Fibroblast of lung (primary cell): ENCODE measurements around the gene FBXW11. TPM values are rescaled to one million over a fixed set of nuclear protein-coding genes. Genes with fewer than 3 reads are reported as not detected.

ENCODE experiments used
- DNase-seq, 2 donors: peaks; one replicate each; pipeline versions ENCODE4 v3.0.0 to v3.0.0-alpha.2; 2010; ENCODE audit warnings: low read depth in 2 of 2
- H2AFZ ChIP-seq: 2 replicates; pipeline ENCODE4 v1.5.1; 2012; ENCODE audit warnings: low read length, control low read depth, inconsistent platforms
- H3K27ac ChIP-seq: 2 replicates; pipeline ENCODE4 v1.5.1; 2011; ENCODE audit warnings: low read length, control low read depth; ENCODE audit not compliant: insufficient read depth
- H3K27me3 ChIP-seq: 2 replicates; pipeline ENCODE4 v1.5.1; 2011; ENCODE audit warnings: mild to moderate bottlenecking, low read length; ENCODE audit not compliant: control insufficient read depth, insufficient read depth
- H3K36me3 ChIP-seq: 2 replicates; pipeline ENCODE4 v1.5.1; 2011; ENCODE audit warnings: low read length; ENCODE audit not compliant: control insufficient read depth, insufficient read depth
- H3K4me1 ChIP-seq: 2 replicates; pipeline ENCODE4 v1.5.1; 2011; ENCODE audit warnings: low read length; ENCODE audit not compliant: control insufficient read depth, insufficient read depth; ENCODE audit errors: extremely low read depth
- H3K4me2 ChIP-seq: 2 replicates; pipeline ENCODE4 v1.5.1; 2011; ENCODE audit warnings: low read length, control low read depth; ENCODE audit not compliant: insufficient read depth; ENCODE audit errors: extremely low read depth
- H3K4me3 ChIP-seq, 4 experiments: fragments of 200-600 bp in 1 of 4; sonication (generic) in 1 of 4; replicated peaks in 1 of 4; 2 replicates each; pipeline ENCODE4 v1.5.1; 2011 to 2016; ENCODE audit warnings: low read length in 4 of 4, low read depth in 3 of 4, mild to moderate bottlenecking in 3 of 4, control low read depth in 2 of 4, inconsistent platforms in 1 of 4, mixed read lengths in 1 of 4; ENCODE audit not compliant: insufficient read depth in 1 of 4; ENCODE audit errors: control extremely low read depth in 1 of 4
- H3K79me2 ChIP-seq: 2 replicates; pipeline ENCODE4 v1.5.1; 2012; ENCODE audit warnings: mild to moderate bottlenecking, low read length, inconsistent platforms; ENCODE audit not compliant: control insufficient read depth, insufficient read depth
- H3K9ac ChIP-seq: 2 replicates; pipeline ENCODE4 v1.5.1; 2011; ENCODE audit warnings: mild to moderate bottlenecking, low read length, control low read depth; ENCODE audit not compliant: insufficient read depth
- H3K9me3 ChIP-seq: 2 replicates; pipeline ENCODE4 v1.5.1; 2012; ENCODE audit warnings: low read depth, low read length; ENCODE audit not compliant: control insufficient read depth, insufficient read depth
- H4K20me1 ChIP-seq: 2 replicates; pipeline ENCODE4 v1.5.1; 2011; ENCODE audit warnings: low read length; ENCODE audit not compliant: control insufficient read depth, insufficient read depth; ENCODE audit errors: extremely low read depth
- EZH2 ChIP-seq: IDR thresholded peaks from 2 replicates; pipeline ENCODE4 v1.5.1; 2012; ENCODE audit warnings: low read length, control low read depth, mild to moderate bottlenecking; ENCODE audit errors: missing control alignments
- polyA plus RNA-seq, 2 donors: library from polyadenylated mRNA; depleted of rRNA in 1 of 2; stranded (reverse) in 1 of 2; unstranded in 1 of 2; fragments of >200 nt; gene quantifications; 2 replicates each; pipeline ENCODE4 v1.2.1, GENCODE V29; 2011 to 2012; ENCODE audit warnings: missing spikeins in 1 of 2
- total RNA-seq: library from RNA; depleted of rRNA; stranded (reverse); fragments of >200 nt; gene quantifications from 2 replicates; pipeline ENCODE4 v1.2.1, GENCODE V29; 2014
- TF ChIP-seq, protein P1 (sequence below), 2 donors: IDR thresholded peaks in 1 of 2; conservative IDR thresholded peaks in 1 of 2; 1 replicate in 1 of 2; 2 replicates in 1 of 2; pipeline ENCODE4 v1.5.1; 2011 to 2012; ENCODE audit warnings: low read length in 2 of 2, control low read depth in 1 of 2, inconsistent platforms in 1 of 2, low read depth in 1 of 2, mild to moderate bottlenecking in 1 of 2

The FBXW11 gene
- total and polyA plus RNA-seq, 2 donors (not counting 1 experiment from before 2014, with no cell fraction given): 52.6 to 113 TPM

DNA sequence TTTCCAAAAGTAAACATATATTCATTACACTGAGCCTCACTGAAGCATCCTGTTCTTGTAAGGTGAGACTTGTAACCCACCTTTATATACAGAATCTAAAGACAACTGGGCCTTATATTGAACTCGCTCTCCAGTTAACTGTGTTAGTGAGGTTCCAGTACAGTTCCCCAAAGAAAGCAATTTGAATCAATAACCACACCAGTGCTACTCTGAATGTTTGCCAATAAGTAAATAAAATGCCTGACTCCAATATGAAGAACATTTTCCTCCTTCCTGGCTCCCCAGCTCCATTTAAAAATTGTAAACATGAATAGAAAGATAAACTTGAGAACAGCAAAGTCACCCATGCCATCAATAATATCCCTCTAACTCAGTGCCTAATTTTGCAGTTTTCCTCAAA lies 50.1 kb downstream of the FBXW11 start:
- no peaks in the 10 kb centered on the region for H3K36me3 ChIP-seq
- H3K4me3 ChIP-seq: no peak overlapping the region
- no peaks in the 10 kb centered on the region for H3K9me3 ChIP-seq
- no peak overlapping the region for H3K9ac ChIP-seq
- peaks cover 24% of the 10 kb centered on the region for H3K4me1 ChIP-seq
- no peaks in the 10 kb centered on the region for H4K20me1 ChIP-seq
- H2AFZ ChIP-seq: no peak overlapping the region
- peaks cover 68% of the 10 kb centered on the region for H3K79me2 ChIP-seq
- H3K27ac ChIP-seq: no peak overlapping the region
- DNase-seq: no peak
- no peaks in the 10 kb centered on the region for H3K27me3 ChIP-seq
- TF ChIP-seq, protein P1, sequence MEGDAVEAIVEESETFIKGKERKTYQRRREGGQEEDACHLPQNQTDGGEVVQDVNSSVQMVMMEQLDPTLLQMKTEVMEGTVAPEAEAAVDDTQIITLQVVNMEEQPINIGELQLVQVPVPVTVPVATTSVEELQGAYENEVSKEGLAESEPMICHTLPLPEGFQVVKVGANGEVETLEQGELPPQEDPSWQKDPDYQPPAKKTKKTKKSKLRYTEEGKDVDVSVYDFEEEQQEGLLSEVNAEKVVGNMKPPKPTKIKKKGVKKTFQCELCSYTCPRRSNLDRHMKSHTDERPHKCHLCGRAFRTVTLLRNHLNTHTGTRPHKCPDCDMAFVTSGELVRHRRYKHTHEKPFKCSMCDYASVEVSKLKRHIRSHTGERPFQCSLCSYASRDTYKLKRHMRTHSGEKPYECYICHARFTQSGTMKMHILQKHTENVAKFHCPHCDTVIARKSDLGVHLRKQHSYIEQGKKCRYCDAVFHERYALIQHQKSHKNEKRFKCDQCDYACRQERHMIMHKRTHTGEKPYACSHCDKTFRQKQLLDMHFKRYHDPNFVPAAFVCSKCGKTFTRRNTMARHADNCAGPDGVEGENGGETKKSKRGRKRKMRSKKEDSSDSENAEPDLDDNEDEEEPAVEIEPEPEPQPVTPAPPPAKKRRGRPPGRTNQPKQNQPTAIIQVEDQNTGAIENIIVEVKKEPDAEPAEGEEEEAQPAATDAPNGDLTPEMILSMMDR (conservative IDR thresholded peaks at IDR 0.05 in 1 of 2, IDR thresholded peaks at IDR 0.05 in 1 of 2; ENCODE audit: low read depth in 1 of 2, low read length in 2 of 2): no peak
- TF ChIP-seq EZH2: no peak
- H3K4me2 ChIP-seq: no peak overlapping the region

DNA sequence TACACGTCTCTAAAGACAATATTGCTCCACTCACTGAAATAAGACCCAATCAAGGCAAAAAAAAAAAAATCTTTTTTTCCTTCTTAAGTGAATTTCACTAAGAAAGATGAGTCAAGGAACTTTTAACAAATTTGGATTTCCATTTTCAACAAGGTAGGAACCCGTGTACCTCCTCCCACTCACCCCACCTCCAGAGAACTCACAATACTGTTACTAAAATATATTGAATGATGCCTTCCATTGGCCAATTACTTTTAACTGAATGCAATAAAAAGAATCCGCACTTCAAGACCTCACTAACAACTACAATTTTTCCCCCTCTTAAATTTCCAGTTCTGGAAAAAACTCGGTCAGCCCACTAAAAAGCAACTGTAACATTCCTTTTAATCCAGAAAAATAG lies 50.7 kb downstream of the FBXW11 start:
- Histone ChIP-seq H2AFZ (no peak overlapping the region), H3K9me3 (no peaks in the 10 kb centered on the region), H3K4me2 (no peak overlapping the region), H3K27ac (no peak overlapping the region), H4K20me1 (no peaks in the 10 kb centered on the region), H3K4me1 (peaks cover 24% of the 10 kb centered on the region), H3K79me2 (peaks cover 69% of the 10 kb centered on the region), H3K36me3 (no peaks in the 10 kb centered on the region), H3K4me3 (no peak overlapping the region), H3K9ac (no peak overlapping the region), H3K27me3 (no peaks in the 10 kb centered on the region)
- TF ChIP-seq EZH2: no peak
- TF ChIP-seq, protein P1 (conservative IDR thresholded peaks at IDR 0.05 in 1 of 2, IDR thresholded peaks at IDR 0.05 in 1 of 2; ENCODE audit: low read depth in 1 of 2, low read length in 2 of 2): no peak
- no peak for DNase-seq

DNA sequence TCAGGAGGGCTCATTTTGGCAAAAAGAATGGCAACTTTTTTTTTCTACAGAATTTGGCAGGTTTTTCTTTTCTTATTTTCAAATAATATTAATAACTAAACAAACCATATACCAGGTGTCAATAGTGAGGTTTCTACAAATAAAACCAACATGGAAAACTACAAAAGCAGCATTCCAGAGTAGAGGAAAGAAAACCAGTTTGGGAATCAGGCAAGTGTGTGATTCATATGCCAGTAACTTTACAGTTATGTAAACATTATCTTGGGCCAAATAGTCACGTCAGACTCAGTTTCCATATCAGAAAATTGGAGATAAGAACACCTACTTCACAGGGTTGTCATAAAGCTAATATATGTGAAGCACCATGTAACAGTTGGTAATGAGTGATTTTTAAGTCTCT lies 51.7 kb downstream of the FBXW11 start:
- H3K9me3 ChIP-seq: no peaks in the 10 kb centered on the region
- no peak overlapping the region for H3K9ac ChIP-seq
- no peak for TF ChIP-seq EZH2
- TF ChIP-seq, protein P1 (conservative IDR thresholded peaks at IDR 0.05 in 1 of 2, IDR thresholded peaks at IDR 0.05 in 1 of 2; ENCODE audit: low read depth in 1 of 2, low read length in 2 of 2): no peak
- H4K20me1 ChIP-seq: no peaks in the 10 kb centered on the region
- H3K79me2 ChIP-seq: peaks cover 71% of the 10 kb centered on the region
- no peak overlapping the region for H2AFZ ChIP-seq
- H3K27ac ChIP-seq: no peak overlapping the region
- H3K27me3 ChIP-seq: no peaks in the 10 kb centered on the region
- peak; percentile 21 to 86 for DNase-seq
- H3K36me3 ChIP-seq: no peaks in the 10 kb centered on the region
- H3K4me1 ChIP-seq: peaks cover 24% of the 10 kb centered on the region
- H3K4me3 ChIP-seq: no peak overlapping the region
- peak overlapping the region; percentile 89 for H3K4me2 ChIP-seq
